Body of pancreas (tissue), 4 donors: Measurements from ENCODE around the gene SYNE3. TPM values are rescaled to one million over a fixed set of nuclear protein-coding genes. Genes with fewer than 3 reads are reported as not detected.

ENCODE experiments used
- ATAC-seq: fragments of 150-250 bp; one replicate; pipeline ENCODE4 v1.9.1; 2016
- DNase-seq, 4 donors: peaks; one replicate each; pipeline ENCODE4 v3.0.0-alpha.2; 2019
- H3K27ac ChIP-seq, 4 donors: fragments of 200-600 bp; sonication (generic); 1 replicate in 3 of 4; 2 replicates in 1 of 4; pipeline versions ENCODE4 v1.5.1 to v1.6.1; 2016 to 2019; ENCODE audit warnings: mild to moderate bottlenecking in 1 of 4, mixed read lengths in 1 of 4, moderate library complexity in 1 of 4
- H3K27me3 ChIP-seq, 2 donors: fragments of 200-600 bp; sonication (generic); one replicate each; pipeline ENCODE4 v1.6.0; 2016; ENCODE audit warnings: mild to moderate bottlenecking in 1 of 2
- H3K36me3 ChIP-seq, 2 donors: fragments of 200-600 bp; sonication (generic); replicated peaks in 1 of 2; 2 replicates each; pipeline ENCODE4 v1.5.1; 2016; ENCODE audit warnings: low read depth in 2 of 2; ENCODE audit not compliant: insufficient read depth in 1 of 2
- H3K4me1 ChIP-seq: fragments of 200-600 bp; sonication (generic); one replicate; pipeline ENCODE4 v1.6.0; 2016
- H3K4me3 ChIP-seq, 2 donors: fragments of 200-600 bp; sonication (generic); 1 replicate in 1 of 2; 2 replicates in 1 of 2; pipeline ENCODE4 v1.5.1; 2016 to 2019
- H3K9me3 ChIP-seq, 3 donors: fragments of 200-600 bp; sonication (generic); 1 replicate in 2 of 3; 2 replicates in 1 of 3; pipeline ENCODE4 v1.5.1; 2016
- CTCF ChIP-seq, 7 experiments: fragments of 450-650 bp in 4 of 7; fragments of 200-600 bp in 3 of 7; sonication (generic) in 3 of 7; IDR thresholded peaks; one replicate each; pipeline ENCODE4 v1.5.1; 2016 to 2019; ENCODE audit warnings: antibody characterized with exemption in 7 of 7
- POLR2A ChIP-seq, 3 donors: fragments of 450-650 bp; IDR thresholded peaks; one replicate each; pipeline ENCODE4 v1.6.1; 2016; ENCODE audit warnings: antibody characterized with exemption in 3 of 3, mild to moderate bottlenecking in 2 of 3
- WGBS, 2 donors: methylation state at CpG; one replicate each; pipeline ENCODE4 v1.1.5; 2017; 5-methylcytosine and 5-hydroxymethylcytosine counted together
- intact Hi-C: fragments of 100-400 bp; cut with DNase I; formaldehyde crosslinking; loops from one replicate; pipeline ENCODE4 v1.15.1; 2023
- total RNA-seq, 2 donors: library from RNA; depleted of rRNA; stranded (reverse); fragments of >200 nt; gene quantifications; one replicate each; pipeline ENCODE4 v1.1.0, GENCODE V29; 2016

SYNE3 gene
- total RNA-seq, 2 donors from 2014 or later = 7.0 to 7.3 TPM

- WGBS, 2 donors = 18 to 20% methylated on average over 3 of the region's 3 CpGs
These were observed 15.0 kb upstream of the SYNE3 start for GRCh38 chr14:95531473-95531872.

GRCh38 chr14:95530473-95531276, 14.2 kb upstream of the SYNE3 start:
- Histone ChIP-seq H3K4me3 (no peak overlapping the region), H3K9me3 (no peaks in the 10 kb centered on the region), H3K4me1 (peaks cover 37% of the 10 kb centered on the region), H3K27ac (no peak overlapping the region), H3K36me3 (no peaks in the 10 kb centered on the region), H3K27me3 (no peaks in the 10 kb centered on the region)
- 71 to 73% methylated on average over 13 of the region's 13 CpGs for WGBS, 2 donors
- no peak for TF ChIP-seq CTCF (IDR thresholded peaks at IDR 0.05)
- no peak for TF ChIP-seq POLR2A (IDR thresholded peaks at IDR 0.05)
- DNase-seq (no peak), ATAC-seq (no peak)
- intact Hi-C loops = no loop called here

More at GRCh38 chr14:95531473-95531872, 15.0 kb upstream of the SYNE3 start:
- H3K27me3 ChIP-seq = no peaks in the 10 kb centered on the region
- H3K36me3 ChIP-seq = no peaks in the 10 kb centered on the region
- no peak overlapping the region for H3K27ac ChIP-seq
- no peak for ATAC-seq
- no peaks in the 10 kb centered on the region for H3K9me3 ChIP-seq
- H3K4me3 ChIP-seq = no peak overlapping the region
- no peak for DNase-seq
- TF ChIP-seq POLR2A (IDR thresholded peaks at IDR 0.05) = no peak
- no peak for TF ChIP-seq CTCF (IDR thresholded peaks at IDR 0.05)
- peaks cover 45% of the 10 kb centered on the region for H3K4me1 ChIP-seq
- intact Hi-C loops = no loop called here

GRCh38 chr14:95529216-95529615, 12.8 kb upstream of the SYNE3 start:
- Histone ChIP-seq H3K36me3 (no peaks in the 10 kb centered on the region), H3K4me3 (no peak overlapping the region), H3K4me1 (peaks cover 47% of the 10 kb centered on the region), H3K9me3 (no peaks in the 10 kb centered on the region), H3K27ac (no peak overlapping the region), H3K27me3 (no peaks in the 10 kb centered on the region)
- ATAC-seq (no peak), DNase-seq (no peak)
- intact Hi-C loops = loop anchor here (5.0 kb wide), 1 partner anchor 87 kb away; no protein-coding TSS in a partner anchor
- WGBS, 2 donors = 89 to 91% methylated on average over 7 of the region's 7 CpGs
- TF ChIP-seq POLR2A (IDR thresholded peaks at IDR 0.05) (no peak), CTCF (IDR thresholded peaks at IDR 0.05) (no peak)

GRCh38 chr14:95527387-95528002, 11.0 kb upstream of the SYNE3 start:
- peak; percentile 33 to 62 (median 46) for DNase-seq
- Histone ChIP-seq H3K27ac (no peak overlapping the region), H3K27me3 (no peaks in the 10 kb centered on the region), H3K4me3 (no peak overlapping the region), H3K4me1 (peaks cover 47% of the 10 kb centered on the region), H3K9me3 (no peaks in the 10 kb centered on the region), H3K36me3 (no peaks in the 10 kb centered on the region)
- WGBS, 2 donors = 44% methylated on average over 4 of the region's 4 CpGs
- TF ChIP-seq POLR2A (IDR thresholded peaks at IDR 0.05) (no peak), CTCF (IDR thresholded peaks at IDR 0.05) (peak; percentile 37 to 74 (median 54))
- intact Hi-C loops = loop anchor here (5.0 kb wide), 1 partner anchor 85 kb away; no protein-coding TSS in a partner anchor
- peak; percentile 51 for ATAC-seq
